GM21447 (cell line): ENCODE results near the gene PCDH18.
"Not testable (repeated sequence)": the region's sequence is repeated elsewhere in the genome, so short reads cannot be mapped to it uniquely, and the experiment has no call there.

Source experiments
- ATAC-seq: cut with Tn5 transposase; IDR thresholded peaks from one replicate; pipeline ENCODE4 v1.9.1; 2021; ENCODE audit not compliant: unreplicated experiment

Gene PCDH18

GRCh38 chr4:137531168-137531985 lies 917 bp downstream of the PCDH18 start:
- no peak for ATAC-seq

GRCh38 chr4:137530176-137530575 lies 2.1 kb downstream of the PCDH18 start:
- no peak for ATAC-seq

DNA sequence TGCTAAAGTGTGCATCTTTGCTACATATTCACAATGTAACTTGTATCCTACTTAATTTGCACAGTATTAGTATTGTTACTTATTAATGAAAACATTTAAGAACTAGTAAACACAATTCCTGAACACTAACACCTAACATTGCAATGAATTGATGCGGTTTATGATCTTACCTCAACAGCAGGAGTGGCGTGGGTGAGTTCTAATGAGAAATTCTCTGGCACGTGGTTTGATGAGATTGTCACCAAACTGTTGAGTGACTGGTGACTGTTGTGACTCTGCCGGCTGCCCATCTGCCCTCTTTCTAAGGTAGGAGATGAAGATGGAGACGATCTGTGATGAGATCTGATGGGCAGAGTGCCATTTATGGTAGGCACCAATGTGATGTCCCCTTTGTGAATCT lies 2.9 kb downstream of the PCDH18 start:
- no peak for ATAC-seq

DNA sequence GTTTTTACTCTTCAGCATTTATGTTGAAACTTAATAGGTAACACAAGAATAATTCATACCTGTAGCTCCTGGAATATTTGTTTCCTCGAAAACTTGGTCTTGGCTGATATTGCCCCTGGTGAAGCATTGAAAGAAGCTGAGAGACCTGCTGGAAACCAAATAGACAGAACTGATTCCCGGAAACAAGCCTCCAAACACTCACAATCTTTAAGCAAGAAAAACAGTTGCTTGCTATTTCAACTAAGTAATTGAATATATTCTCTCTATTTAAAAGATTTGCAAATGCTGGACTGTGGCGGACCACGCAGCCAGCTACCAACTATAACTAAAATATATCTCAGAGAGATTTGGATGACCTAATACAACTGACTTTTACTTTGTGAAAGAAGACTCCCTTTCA lies 3.6 kb downstream of the PCDH18 start:
- ATAC-seq = no peak

- no peak for ATAC-seq
Observed at GRCh38 chr4:137526681-137527080, 5.6 kb downstream of the PCDH18 start.

DNA sequence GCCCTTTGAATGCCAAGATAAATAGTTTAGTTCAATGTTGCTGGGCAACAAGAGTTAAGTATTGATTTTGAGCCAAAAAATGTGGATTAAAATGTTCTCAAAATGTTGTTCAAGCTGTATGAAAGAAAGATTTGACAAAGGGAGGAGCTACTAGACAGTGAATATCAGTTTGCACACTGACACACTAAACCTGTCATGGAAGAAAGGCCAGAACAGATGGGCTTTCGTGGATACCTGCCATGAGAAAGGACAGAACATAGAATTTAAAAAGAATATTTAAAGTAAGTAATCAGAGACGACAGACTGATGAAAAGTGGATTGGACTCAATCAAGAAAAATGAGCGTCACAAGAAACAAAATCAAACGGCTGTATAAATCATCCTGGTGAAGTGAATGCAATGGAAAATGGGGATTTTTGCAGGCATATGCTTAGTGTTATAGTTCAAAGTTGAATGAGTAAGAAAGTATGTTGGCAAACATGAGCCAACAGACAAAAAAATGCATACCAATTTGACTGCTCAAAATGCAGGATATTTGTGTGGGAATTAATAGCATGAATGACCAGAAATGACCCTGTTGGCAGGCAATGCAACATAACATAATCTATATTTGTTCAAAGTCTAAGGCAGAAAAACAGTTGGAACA lies 7.4 kb downstream of the PCDH18 start:
- no peak for ATAC-seq

- ATAC-seq = no peak
Observed at GRCh38 chr4:137523329-137523728, 9.0 kb downstream of the PCDH18 start.

- no peak for ATAC-seq
Observed at GRCh38 chr4:137521053-137521452, 11.2 kb downstream of the PCDH18 start.

DNA sequence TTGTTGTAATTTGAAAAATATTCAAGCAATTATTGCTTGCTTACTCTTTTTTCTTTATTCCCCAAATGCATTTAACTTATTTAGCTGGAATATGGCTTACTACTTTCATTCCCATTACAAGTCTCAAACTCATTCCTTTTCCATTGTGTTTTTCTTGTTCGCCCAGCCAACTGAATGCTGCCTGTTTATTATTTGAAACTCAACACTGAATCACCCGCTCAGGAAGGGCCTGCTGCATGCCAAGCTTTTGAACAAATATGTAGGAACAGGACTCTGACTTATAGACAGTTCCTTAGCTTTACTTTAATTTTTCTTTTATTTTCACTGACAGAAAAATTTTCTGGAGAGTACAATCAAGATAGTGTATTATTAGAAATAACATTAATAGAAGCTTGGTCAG lies 12.9 kb downstream of the PCDH18 start:
- no peak for ATAC-seq

GRCh38 chr4:137517323-137517722 lies 15.0 kb downstream of the PCDH18 start:
- ATAC-seq = not testable (repeated sequence)

DNA sequence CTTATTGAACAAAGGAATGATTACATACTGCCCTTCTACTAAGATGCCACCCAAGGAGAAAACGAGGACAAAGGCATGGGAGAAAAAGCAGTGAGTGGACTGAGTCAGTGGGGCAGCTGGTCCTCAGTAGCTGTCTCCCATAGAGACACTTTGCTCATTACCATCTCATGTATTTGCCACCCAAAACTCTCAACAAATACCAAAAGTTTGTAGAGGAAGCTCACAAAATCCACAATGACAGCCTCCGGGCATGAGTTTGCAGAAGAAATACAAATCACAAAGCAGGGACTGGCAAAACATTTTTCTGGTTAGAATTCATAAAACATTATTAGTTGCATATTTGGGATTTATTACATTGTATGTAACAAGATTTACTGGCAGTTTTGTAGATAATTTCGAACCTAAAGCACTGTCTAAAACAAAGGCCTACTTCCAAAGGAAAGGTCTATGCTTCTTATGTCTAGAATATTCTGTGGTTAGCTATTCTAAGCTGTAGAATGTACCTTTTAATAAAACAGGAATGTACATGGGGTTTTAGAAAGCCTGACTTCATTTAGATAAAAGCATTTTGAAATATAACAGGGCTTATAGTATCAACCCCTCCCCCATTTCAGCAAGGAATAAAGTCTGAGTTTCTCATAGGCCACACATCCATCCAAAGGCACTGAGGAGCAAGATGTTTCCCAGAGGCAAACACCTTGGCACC lies 17.7 kb downstream of the PCDH18 start:
- ATAC-seq = no peak

GRCh38 chr4:137510557-137511265 lies 21.6 kb downstream of the PCDH18 start:
- ATAC-seq = no peak

- ATAC-seq = no peak
Observed at GRCh38 chr4:137509855-137510282, 22.4 kb downstream of the PCDH18 start.

GRCh38 chr4:137502339-137503129 lies 29.8 kb downstream of the PCDH18 start:
- no peak for ATAC-seq

GRCh38 chr4:137496267-137496666 lies 36.0 kb downstream of the PCDH18 start:
- ATAC-seq = not testable (repeated sequence)

DNA sequence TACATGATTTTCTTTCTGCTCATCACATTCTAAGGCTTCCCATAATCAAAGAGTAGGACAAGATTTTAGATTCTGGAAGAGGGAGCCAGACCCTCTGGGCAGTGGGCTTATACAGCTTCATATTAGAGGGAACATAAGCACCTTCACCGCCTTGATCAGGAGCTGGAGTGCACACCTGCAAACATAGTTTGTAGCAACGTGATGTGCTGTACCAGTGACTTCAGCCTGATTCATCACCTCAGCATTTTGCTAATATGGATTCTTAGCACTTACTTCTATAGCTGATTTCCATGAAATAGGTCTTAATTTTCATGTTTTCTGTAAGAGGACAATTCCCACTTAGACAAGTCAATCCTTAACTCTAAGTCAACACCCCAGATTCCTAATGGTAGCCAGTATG lies 36.7 kb downstream of the PCDH18 start:
- no peak for ATAC-seq

DNA sequence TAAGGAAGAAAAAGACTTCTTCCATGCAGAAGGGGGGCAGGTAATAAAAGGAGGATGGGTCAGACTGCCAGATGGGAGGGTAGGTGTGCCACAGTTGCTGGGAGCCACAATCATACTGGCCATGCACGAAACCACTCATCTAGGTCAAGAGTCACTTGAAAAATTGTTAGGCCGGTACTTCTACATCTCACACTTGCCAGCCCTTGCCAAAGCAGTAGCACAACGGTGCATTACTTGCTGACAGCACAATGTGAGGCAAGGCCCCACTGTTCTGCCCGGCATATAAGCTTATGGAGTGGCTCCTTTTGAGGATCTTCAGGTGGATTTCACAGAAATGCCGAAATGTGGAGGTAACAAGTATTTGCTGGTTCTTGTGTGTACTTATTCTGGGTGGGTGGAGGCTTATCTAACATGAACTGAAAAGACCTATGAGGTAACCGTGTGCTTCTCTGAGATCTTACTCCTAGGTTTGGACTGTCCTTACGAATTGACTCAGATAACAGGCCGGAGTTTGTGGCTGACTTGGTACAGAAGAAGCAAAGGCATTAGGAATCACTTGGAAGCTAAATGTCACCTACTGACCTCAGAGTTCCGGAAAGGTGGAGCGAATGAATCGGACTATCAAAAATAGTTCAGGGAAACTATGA lies 48.9 kb downstream of the PCDH18 start:
- ATAC-seq = not testable (repeated sequence)

- not testable (repeated sequence) for ATAC-seq
Observed at GRCh38 chr4:137479657-137480056, 52.6 kb downstream of the PCDH18 start.

GRCh38 chr4:137476345-137476744 lies 55.9 kb downstream of the PCDH18 start:
- no peak for ATAC-seq
